Right lobe of liver (tissue), 6 donors: ENCODE results near the gene ISM1. TPM values are rescaled to one million over a fixed set of nuclear protein-coding genes. Genes with fewer than 3 reads are reported as not detected.

Experiments used
- ATAC-seq, 4 donors: fragments of 200-7000 bp; cut with Tn5 transposase; one replicate each; pipeline ENCODE4 v1.9.1; 2020; ENCODE audit warnings: mild to moderate bottlenecking in 4 of 4, moderate library complexity in 4 of 4
- DNase-seq, 3 donors: peaks; one replicate each; pipeline ENCODE4 v3.0.0-alpha.2; 2020
- H3K27ac ChIP-seq, 3 donors: fragments of 200-600 bp; one replicate each; pipeline ENCODE4 v1.8.0; 2022
- H3K27me3 ChIP-seq, 2 donors: fragments of 200-600 bp; one replicate each; pipeline ENCODE4 v1.8.0; 2022
- H3K36me3 ChIP-seq, 4 donors: fragments of 200-600 bp; sonication (generic) in 1 of 4; one replicate each; pipeline versions ENCODE4 v1.5.1 to v1.8.0; 2017 to 2022; ENCODE audit warnings: control low read depth in 1 of 4
- H3K4me1 ChIP-seq, 4 donors: fragments of 200-600 bp; sonication (generic) in 1 of 4; one replicate each; pipeline versions ENCODE4 v1.5.1 to v1.8.0; 2017 to 2022; ENCODE audit warnings: control low read depth in 1 of 4
- H3K4me3 ChIP-seq, 3 donors: fragments of 200-600 bp; one replicate each; pipeline ENCODE4 v1.8.0; 2022
- H3K9me3 ChIP-seq, 4 donors: fragments of 200-600 bp; sonication (generic) in 1 of 4; one replicate each; pipeline versions ENCODE4 v1.5.1 to v1.8.0; 2017 to 2022; ENCODE audit warnings: control low read depth in 1 of 4
- CTCF ChIP-seq, 4 donors: fragments of 200-600 bp in 3 of 4; fragments of 450-650 bp in 1 of 4; IDR thresholded peaks; one replicate each; pipeline versions ENCODE4 v1.5.1 to v1.8.0; 2016 to 2022; ENCODE audit warnings: antibody characterized with exemption in 4 of 4, mild to moderate bottlenecking in 2 of 4
- POLR2A ChIP-seq: fragments of 450-650 bp; IDR thresholded peaks from one replicate; pipeline ENCODE4 v1.6.1; 2017; ENCODE audit warnings: antibody characterized with exemption, mild to moderate bottlenecking
- WGBS: methylation state at CpG from one replicate; pipeline ENCODE4 v1.1.6; 2018; ENCODE audit warnings: low coverage, low lambda C conversion rate; ENCODE audit not compliant: insufficient coverage; ENCODE audit errors: missing lambda C conversion rate; 5-methylcytosine and 5-hydroxymethylcytosine counted together
- intact Hi-C, 2 donors: fragments of 100-400 bp; cut with DNase I; formaldehyde crosslinking; loops; one replicate each; pipeline versions ENCODE4 v1.11.2 to v1.14.1; 2022
- total RNA-seq, 6 experiments: library from RNA; depleted of rRNA in 2 of 6; stranded (reverse); fragments of >200 nt in 2 of 6; fragmentation: NEBNext Ultra II Directional in 3 of 6; extraction: Animal tissue kit (Norgen Biotek cat#: 25700) in 3 of 6; gene quantifications; one replicate each; pipeline versions ENCODE4 v1.1.0 to v1.2.4, GENCODE V29; 2016 to 2023
- donor health status: DM: no; HTN: yes; CAD: no.
- donor health status: DM: no; HTN: no; CAD: no.
- donor health status: DM: no; HTN: no; CAD: no.
- donor health status: DM: no; HTN: yes; CAD: no.
- donor health status: DM: no; HTN: yes; CAD: no.

ISM1 gene
- total RNA-seq, 6 experiments from 2014 or later, result 2.1 to 5.5 (median 3.2) TPM

GRCh38 chr20:13305284-13305683 is 84.2 kb downstream of the ISM1 start:
- H3K9me3 ChIP-seq, result no peaks in the 10 kb centered on the region
- H3K27ac ChIP-seq, result no peak overlapping the region
- intact Hi-C loops, result no loop called here
- no peaks in the 10 kb centered on the region for H3K27me3 ChIP-seq
- 77% methylated on average over 6 of the region's 6 CpGs for WGBS
- DNase-seq, result no peak
- H3K36me3 ChIP-seq, result no peaks in the 10 kb centered on the region
- TF ChIP-seq POLR2A (no peak), CTCF (IDR thresholded peaks at IDR 0.05) (no peak)
- H3K4me3 ChIP-seq, result no peak overlapping the region
- no peak for ATAC-seq
- H3K4me1 ChIP-seq, result peaks cover 0 to 11% (median 5%) of the 10 kb centered on the region in 4 donors

GRCh38 chr20:13307562-13308163 is 86.6 kb downstream of the ISM1 start:
- Histone ChIP-seq H3K27me3 (no peaks in the 10 kb centered on the region), H3K4me1 (peaks cover 0 to 11% (median 5%) of the 10 kb centered on the region in 4 donors), H3K9me3 (no peaks in the 10 kb centered on the region), H3K4me3 (no peak overlapping the region), H3K36me3 (no peaks in the 10 kb centered on the region), H3K27ac (peak overlapping the region in 1 of 3 donors; percentile 30)
- 24% methylated on average over 9 of the region's 9 CpGs for WGBS
- intact Hi-C loops, result no loop called here
- DNase-seq, result no peak
- ATAC-seq, result peak; percentile 79 to 92 (median 82)
- TF ChIP-seq CTCF (IDR thresholded peaks at IDR 0.05), result no peak
- no peak for TF ChIP-seq POLR2A

DNA sequence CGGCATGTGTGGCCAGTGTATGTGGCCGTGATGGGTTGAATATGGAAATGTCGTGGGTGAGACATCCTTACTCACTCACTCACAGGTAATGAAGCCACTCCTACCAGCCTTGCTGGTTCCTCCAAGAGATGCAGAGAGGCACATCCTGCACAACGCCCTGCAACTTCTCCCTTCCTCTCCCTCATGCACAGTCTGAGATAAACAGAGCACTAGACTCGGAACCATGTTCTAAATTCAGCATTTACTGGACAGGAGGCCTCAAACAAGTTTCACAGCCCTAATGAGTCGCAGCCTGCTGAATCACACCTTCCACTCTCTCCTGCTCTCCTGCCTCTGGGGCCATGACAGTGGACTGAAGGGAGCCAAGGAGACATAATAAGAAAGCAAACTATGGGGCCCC is 91.2 kb downstream of the ISM1 start:
- Histone ChIP-seq H3K4me3 (no peak overlapping the region), H3K27me3 (no peaks in the 10 kb centered on the region), H3K4me1 (peaks cover 0 to 8% (median 3%) of the 10 kb centered on the region in 4 donors), H3K36me3 (no peaks in the 10 kb centered on the region), H3K9me3 (peaks cover 0 to 6% (median 0%) of the 10 kb centered on the region in 4 donors), H3K27ac (no peak overlapping the region)
- DNase-seq, result no peak
- 77% methylated on average over 6 of the region's 6 CpGs for WGBS
- intact Hi-C loops, result no loop called here
- ATAC-seq, result no peak
- no peak for TF ChIP-seq POLR2A

GRCh38 chr20:13313201-13313600 is 92.1 kb downstream of the ISM1 start:
- Histone ChIP-seq H3K27ac (no peak overlapping the region), H3K4me1 (no peaks in the 10 kb centered on the region), H3K27me3 (no peaks in the 10 kb centered on the region), H3K4me3 (no peak overlapping the region), H3K36me3 (no peaks in the 10 kb centered on the region), H3K9me3 (peaks cover 0 to 6% (median 0%) of the 10 kb centered on the region in 4 donors)
- ATAC-seq, result no peak
- WGBS, result 75% methylated on average over 5 of the region's 5 CpGs
- DNase-seq, result no peak
- intact Hi-C loops, result no loop called here
- no peak for TF ChIP-seq CTCF (IDR thresholded peaks at IDR 0.05)
- TF ChIP-seq POLR2A, result no peak

GRCh38 chr20:13317439-13317838 is 96.4 kb downstream of the ISM1 start:
- Histone ChIP-seq H3K27me3 (no peaks in the 10 kb centered on the region), H3K36me3 (no peaks in the 10 kb centered on the region), H3K27ac (no peak overlapping the region), H3K4me3 (no peak overlapping the region), H3K4me1 (no peaks in the 10 kb centered on the region), H3K9me3 (peaks cover 0 to 6% (median 0%) of the 10 kb centered on the region in 4 donors)
- ATAC-seq (no peak), DNase-seq (no peak)
- 86% methylated on average over 1 of the region's 1 CpG for WGBS
- no peak for TF ChIP-seq POLR2A
- no peak for TF ChIP-seq CTCF (IDR thresholded peaks at IDR 0.05)
- intact Hi-C loops, result no loop called here
